Epidermal melanocyte (primary cell): ENCODE results near the gene CALHM6.

ENCODE experiments used
- DNase-seq: peaks from one replicate; pipeline ENCODE4 v3.0.0; 2011; ENCODE audit warnings: low spot score; ENCODE audit not compliant: insufficient read length

The CALHM6 gene

DNA sequence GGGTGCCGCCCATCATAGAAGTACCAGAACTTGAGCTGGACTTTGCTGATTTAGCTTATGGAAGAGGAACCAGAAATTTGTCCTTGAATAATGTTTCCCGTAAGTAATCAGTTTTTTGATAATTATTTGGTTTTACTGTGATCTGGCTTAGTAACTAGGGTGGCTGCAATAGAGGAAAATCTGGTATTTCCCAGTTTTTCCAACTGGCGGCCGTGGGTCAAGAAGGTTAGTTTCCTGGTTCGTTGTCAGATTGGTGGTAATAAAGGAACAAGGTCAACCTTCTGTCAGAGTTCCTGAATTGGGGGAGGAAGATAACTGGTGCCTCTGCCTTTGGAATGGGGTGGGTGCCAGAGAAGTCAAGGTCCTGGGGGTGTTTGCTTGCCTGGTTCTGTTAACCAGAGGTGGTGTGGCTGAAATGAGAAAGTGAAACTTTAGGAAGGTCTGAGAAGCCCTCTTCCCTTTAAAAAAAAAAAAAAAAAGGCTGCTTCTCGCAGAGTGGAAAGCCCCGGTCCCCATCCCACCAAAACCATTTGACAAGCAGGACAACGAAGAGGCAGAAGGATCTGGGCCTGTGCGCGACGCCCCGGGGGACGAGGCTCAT, at the start of gene CALHM6:
CALHM6 (plus strand) TSS at position 45 of the 601 bp plus-strand sequence; CDS start at position 600, 555 bp downstream.
- DNase-seq = no peak

DNA sequence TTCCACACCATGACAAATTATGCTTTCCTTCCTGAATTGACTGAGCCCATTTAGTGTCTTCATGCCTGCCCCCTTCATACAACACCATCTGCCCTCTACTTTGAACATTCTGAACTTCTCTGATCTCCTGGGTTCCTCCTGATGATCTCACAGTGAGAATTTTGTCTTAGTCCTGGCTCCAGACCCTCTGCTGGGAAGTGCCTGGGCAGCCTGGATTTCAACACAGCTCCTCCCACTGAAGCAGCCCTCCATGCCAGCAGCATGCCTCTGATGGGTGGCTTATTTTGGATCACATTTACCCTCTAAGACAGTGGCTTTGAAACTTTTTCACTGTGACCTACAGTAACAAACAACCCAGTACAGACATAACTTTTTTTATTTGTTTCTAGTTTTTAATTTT, 48.9 kb upstream of the CALHM6 start:
- DNase-seq = no peak

DNA sequence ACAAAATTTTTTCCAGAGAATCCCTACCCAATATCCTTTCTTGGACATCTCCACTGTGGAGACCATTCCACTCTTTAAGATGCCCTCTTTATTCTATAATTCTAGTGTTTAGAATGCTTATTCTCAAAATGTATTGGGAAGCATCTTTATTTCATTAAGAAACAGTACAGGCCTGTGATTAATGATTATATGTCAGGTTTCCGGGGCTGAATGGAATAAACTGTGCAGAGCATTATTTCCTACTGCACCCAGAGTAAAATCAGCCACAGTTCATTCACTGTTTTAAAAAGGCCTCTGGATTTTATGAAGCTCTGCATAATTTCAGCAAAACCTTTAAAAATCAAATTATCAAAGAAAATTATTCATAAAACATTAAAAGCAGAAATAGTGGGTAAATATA, 47.8 kb upstream of the CALHM6 start:
- no peak for DNase-seq

DNA sequence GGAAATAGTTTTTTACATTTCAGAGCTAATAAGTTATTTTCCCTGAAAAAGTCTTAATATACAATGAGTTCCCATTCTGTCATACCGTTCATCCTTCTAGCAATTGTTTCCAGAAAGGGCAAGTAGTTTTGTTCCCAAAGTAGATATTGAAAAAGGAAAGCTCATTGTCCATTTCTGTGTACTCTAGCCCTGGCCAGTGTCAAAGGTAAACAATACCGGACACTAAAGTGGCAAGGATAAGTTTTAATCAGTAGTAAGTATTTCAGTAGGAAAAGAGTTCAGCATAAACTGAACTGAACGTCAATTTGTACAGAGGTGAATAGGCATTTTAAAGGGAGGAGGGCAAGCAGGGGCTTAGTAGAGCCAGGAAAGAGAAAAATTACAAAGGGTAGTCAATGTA, 43.5 kb upstream of the CALHM6 start:
- no peak for DNase-seq

DNA sequence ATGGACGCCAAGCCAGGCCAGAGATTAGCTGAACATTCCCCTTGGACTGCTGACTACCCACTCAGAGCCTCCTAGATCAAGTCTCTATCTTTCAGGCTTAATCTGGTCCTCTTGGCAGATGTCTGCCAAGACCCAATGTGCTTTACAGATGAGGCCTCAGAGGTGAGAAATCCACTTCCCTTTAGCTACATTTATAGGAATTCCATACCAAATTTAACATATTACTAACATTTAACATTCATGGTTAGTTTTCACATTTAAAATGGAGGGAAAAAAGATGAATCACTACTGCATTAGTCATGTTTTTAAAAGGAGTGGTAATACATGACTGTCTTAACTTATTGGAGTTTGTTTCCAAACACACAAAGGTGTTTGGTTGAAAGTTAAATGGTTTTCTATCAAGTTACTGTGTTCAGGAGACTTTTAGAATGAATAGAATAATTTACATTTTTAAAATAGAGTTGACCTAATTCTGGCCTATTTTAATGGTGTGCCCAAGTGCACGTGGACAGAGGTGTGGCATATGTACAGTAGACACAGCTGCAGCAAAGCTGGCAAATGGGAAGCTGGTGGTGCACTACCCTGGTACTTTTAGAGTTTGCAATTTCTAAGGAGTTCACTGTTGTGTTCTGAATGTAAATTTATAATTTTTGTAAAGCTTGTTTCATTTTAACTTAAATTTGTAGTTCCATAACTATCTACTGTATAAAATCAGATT, 41.9 kb upstream of the CALHM6 start:
- no peak for DNase-seq

DNA sequence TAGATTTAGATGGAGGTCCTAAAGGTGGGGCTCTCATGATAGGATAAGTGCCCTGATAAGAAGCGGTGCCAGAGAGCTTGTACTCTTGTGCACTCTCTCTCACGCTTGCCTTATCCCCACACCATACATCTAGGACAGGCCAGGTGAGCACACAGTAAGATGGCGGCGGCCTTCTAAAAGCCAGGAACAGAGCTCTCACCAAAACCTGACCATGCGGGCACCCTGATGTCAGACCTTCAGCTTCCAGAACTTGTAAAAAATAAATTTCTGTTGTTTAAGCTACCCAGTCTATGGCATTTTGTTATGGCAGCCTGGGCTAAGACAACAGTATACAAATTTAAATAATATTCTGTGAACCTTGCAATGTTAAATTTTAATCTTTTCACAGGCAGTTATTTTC, 40.8 kb upstream of the CALHM6 start:
- no peak for DNase-seq

DNA sequence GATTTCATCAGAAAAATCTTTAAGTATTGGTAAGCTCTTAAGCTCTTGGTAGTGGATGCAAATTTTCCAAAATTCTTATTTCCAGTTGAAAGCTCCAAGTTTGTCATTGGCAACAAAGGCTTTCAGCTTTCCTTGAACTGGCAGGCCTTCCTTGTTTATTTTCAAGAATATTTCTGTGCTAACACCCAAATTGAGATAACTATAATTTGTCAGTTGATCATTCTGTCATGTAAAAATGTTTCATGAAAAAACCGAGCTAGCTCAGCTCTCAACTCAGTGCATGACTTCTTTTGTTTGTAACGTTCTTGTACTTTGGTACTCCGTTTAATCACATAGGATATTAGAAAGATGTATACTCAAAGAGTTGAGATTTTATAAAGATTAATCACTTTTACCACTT, 38.9 kb upstream of the CALHM6 start:
- DNase-seq = no peak

DNA sequence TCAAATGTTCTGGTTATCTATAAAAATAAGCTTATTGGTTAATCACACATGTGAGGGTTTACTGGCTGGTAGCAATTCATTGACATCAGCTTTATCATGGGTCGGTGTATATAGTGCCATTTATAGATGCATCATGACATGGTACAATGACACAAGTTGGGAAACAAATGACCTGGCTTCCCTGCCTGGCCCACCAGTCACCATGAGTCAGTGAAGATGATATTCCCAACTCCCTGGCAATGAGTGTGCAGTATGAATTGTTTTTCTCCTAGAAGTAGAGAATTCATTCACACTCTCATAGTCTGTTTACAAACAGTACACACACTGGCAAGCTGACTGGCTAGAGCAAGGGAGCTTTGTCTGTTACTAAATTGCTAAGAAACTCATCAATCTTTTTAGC, 37.2 kb upstream of the CALHM6 start:
- no peak for DNase-seq

DNA sequence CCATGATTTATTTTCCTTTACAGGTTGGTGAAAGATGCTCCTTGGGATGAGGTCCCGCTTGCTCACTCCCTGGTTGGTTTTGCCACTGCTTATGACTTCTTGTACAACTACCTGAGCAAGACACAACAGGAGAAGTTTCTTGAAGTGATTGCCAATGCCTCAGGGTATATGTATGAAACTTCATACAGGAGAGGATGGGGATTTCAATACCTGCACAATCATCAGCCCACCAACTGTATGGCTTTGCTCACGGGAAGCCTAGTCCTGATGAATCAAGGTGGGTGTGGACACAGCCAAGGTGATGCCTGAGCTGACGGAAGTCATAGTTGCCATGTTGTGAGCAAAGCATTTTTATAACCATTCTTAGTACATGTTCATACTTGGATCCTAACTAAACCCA, 34.6 kb upstream of the CALHM6 start:
- no peak for DNase-seq

DNA sequence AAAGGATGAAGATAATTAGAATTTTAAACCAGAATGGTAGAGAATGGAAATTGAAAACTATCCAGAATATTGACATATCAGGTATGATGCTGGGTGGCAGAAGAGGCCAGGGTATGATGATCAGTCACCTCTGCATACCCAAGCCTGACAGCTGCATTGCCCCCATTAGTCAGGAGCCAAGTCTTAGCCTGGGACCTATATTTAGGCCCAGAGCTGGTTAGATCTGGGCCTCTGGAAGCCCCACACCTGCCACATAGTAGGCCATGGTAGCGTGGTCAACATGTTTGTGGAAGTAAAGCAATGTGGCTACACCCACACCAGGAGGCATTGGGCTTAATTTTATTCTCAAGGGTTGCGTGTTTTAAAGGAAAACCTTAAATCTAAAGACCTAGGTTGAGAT, 32.1 kb upstream of the CALHM6 start:
- no peak for DNase-seq

DNA sequence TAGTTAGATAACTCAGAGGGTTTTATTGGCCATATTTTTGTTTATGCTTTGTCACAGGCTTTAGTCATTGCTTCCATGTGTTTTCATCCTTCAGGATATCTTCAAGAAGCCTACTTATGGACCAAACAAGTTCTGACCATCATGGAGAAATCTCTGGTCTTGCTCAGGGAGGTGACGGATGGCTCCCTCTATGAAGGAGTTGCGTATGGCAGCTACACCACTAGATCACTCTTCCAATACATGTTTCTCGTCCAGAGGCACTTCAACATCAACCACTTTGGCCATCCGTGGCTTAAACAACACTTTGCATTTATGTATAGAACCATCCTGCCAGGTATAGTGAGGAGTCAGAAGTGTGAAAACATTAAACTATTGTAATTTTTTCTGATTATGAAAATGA, 30.3 kb upstream of the CALHM6 start:
- DNase-seq = no peak

DNA sequence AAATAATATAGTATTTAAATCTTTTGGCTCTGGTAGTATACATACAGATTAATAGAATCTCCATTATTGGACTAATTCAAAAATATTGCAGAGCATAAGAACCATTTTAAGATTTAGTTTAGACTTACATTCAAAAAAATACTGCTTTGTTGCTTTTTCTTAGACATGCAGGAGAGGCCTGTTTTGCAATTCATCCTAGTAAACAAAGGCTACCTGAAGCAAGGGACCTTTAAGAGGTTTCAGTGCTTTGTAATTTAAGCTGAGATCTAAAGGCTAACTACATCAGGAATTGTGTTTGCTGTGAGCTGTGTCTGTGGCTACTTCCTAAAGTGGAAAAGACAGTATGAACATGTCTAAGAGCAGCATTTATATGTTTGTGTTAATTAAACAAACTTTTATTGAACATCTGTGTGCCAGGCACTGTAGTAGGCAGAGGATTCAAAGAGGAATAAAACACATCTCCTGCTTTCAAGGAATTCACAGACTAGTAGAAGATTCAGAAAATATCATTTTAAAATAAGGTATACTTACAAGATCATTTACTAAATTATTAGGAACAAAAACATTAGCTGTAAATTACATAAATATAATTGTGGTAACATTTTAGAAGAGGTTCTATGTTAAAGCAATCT, 29.1 kb upstream of the CALHM6 start:
- no peak for DNase-seq

DNA sequence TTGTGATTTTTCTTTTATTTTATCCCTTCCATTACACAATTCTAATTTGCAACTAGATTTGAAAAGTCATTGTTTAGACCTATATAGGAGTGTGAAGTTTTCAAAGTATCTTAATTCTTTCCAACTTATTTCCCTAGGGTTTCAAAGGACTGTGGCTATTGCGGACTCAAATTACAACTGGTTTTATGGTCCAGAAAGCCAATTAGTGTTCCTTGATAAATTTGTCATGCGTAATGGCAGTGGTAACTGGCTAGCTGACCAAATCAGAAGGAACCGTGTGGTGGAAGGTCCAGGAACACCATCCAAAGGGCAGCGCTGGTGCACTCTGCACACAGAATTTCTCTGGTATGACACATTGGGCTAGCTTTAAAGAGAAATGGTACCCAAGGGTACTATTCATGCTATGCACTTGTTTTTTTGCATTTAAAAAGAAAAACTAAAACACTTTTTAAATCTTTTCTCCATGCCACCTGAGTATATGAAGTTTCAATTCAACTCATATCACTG, 27.9 kb upstream of the CALHM6 start:
- no peak for DNase-seq

DNA sequence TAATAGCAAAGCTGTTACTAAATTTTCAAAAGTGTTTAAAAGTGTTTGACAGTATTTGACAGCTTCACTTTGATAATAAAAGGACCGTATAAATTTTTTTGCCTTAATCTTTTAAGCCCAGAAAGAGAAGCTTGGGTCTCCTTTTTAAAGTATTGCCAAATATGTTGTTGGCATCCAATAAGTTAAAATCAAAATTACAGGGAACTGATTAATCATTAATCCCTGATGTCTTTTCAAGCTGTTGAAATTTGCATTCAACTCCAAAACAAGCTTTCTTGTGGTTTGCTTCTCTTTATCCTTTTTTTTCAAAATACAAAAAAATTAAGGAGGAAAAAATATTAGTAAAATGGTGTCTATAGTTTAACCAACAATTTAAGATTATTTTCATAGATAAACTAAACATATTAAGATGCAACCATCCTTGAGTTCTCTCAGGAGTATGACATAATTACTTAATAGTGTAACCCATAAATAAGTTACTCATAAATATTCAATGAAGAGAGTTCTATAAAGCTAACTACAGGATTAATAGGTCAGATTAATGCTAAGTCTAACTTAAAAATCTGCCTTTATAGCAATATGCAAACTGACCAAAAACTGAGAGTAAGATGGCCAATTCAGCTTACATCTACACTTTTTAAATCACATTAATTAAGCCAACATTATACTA, 27.0 kb upstream of the CALHM6 start:
- DNase-seq = no peak

DNA sequence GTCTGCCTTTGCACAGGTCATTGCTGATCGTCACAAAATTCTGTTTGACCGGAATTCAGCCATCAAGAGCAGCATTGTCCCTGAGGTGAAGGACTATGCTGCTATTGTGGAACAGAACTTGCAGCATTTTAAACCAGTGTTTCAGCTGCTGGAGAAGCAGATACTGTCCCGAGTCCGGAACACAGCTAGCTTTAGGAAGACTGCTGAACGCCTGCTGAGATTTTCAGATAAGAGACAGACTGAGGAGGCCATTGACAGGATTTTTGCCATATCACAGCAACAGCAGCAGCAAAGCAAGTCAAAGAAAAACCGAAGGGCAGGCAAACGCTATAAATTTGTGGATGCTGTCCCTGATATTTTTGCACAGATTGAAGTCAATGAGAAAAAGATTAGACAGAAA, 24.6 kb upstream of the CALHM6 start:
- DNase-seq = no peak

DNA sequence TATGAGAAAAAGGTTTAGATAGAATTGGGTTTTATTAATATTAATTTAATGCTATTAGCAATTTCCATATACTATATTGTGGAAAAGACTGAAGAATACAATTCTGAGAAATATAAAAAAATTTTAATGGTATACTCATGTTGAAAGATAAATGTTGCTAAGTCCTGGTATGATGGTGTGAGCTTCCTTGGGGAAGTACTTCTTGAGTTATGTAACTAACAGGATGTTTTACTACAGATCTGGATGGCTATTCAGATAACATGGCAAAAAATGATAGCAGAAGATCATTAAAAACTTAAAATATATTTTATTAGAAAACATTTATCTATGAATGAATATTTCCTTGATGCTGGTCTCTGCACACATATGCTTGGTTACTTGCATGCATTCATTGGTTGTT, 23.5 kb upstream of the CALHM6 start:
- DNase-seq = no peak

DNA sequence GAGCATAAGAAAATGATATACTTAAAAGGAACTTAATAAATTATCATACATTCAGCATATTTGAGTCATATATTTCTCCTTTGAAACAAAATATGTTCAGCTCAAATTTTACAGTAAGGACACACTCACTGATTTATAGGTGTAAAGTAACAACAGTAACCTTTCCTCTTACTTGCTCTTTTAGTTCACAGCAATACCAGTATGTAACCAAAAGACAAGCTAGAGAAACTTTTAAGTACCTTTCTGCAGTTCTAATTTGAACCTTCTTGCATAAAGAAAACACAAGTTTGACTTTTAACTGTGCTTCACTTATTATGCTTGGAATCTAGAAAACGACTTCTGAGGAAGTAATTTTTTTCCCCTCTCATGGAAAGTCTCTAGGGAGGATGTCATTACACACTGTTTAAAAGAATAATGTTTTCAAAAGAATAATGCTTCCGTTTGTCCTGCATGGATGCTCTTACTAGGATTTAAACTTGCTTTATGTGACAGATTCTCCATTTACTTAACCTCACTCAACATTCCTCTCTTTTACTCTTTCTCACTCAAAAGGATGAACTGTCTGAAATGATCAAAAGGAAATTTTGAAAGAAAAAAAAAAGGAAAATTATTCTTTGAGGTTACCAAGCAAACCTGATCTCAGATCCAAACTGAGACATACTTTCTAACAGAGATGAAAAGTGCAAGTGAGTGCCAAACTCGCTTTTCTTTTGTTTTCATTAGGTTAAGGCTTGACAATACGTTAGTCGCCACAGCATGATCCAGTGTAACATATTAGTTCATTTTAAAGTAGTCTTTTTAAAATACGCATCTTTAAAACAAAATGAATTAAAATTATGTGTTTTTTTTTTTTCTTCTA, 22.4 kb upstream of the CALHM6 start:
- no peak for DNase-seq

DNA sequence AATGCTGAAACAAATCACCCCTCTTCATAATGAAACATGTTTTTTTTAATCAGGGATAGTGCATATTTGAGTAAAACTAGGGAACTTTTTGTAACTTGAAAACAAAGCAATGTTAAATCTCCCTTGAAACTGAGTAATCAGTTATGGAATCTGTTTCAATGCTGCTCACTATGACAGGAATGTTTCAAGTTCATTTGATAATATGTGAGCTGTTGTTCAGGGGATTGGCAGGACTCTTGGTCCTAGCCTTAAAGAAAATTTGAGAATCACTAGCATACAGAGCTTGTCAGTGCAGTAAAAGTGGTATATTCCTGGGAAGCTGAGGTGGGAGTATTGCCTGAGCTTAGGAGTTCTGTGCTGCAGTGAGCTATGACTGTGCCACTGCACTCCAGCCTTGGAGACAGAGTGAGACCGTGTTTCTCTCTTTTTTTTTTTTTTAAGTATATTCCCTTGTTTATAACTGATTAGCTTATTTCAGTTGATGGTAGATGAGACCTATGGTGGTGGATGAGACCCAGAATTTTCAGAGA, 21.6 kb upstream of the CALHM6 start:
- DNase-seq = no peak

DNA sequence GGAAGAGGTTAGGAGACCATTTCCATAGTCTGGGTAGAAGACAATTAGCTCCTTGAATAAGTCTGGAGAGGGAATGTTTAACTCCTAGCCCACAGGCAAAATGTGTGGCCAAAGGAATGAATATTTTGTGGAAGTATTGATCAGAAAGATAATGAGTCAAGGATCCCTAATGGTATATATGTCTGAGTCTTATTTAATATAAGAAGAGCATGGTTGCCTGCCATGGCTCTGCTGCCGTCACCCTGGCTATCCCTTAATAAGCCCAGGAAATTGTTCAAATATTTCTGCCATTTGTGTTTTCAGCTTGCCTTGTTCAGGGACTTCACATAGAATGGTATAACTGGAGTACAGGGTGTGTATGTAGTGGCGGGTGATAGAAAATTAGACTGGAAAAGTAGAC, 18.1 kb upstream of the CALHM6 start:
- DNase-seq = no peak

DNA sequence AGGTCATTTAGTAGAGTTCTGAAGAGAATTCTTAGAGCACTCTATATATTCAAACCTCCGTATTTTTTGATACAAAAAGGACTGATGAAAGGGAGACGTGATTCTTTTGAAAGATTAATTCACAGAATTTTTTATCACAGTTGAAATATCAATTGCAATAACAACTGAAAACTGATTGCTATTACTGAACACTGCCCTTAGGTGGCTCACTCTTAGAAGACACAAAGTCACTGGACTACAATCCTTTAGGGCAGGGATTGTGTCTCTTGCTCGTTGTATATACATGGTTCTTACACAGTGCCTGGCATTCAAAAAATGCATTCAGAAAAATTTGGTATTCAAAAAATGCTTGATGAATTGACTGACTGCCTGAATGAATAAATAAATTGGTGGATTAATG, 17.1 kb upstream of the CALHM6 start:
- DNase-seq = no peak

DNA sequence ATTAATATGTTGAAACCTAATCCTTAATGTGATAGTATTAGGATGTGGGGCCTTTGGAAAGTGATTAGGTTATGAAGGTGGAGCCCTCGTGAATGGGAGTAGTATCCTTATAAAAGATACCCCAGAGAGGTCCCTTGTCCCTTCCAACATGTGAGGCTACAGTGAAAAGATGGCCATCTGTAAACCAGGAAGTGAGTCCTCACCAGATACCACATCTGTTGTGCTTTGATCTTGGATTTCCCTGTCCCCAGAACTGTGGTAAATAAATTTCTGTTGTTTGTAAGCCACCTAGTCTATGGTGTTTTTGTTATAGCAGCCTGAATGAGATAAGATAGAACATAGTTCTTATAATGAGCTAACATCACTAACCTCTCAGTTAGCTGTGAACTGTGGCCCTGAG, 16.6 kb upstream of the CALHM6 start:
- DNase-seq = no peak
